GM21723 (cell line): ENCODE measurements around the gene KRTAP10-3.
"Not testable (repeated sequence)": the region's sequence is repeated elsewhere in the genome, so short reads cannot be mapped to it uniquely, and the experiment has no call there.

Experiments used
- ATAC-seq: cut with Tn5 transposase; IDR thresholded peaks from one replicate; pipeline ENCODE4 v1.9.1; 2021; ENCODE audit warnings: mild to moderate bottlenecking, moderate library complexity; ENCODE audit not compliant: unreplicated experiment

The KRTAP10-3 gene

DNA sequence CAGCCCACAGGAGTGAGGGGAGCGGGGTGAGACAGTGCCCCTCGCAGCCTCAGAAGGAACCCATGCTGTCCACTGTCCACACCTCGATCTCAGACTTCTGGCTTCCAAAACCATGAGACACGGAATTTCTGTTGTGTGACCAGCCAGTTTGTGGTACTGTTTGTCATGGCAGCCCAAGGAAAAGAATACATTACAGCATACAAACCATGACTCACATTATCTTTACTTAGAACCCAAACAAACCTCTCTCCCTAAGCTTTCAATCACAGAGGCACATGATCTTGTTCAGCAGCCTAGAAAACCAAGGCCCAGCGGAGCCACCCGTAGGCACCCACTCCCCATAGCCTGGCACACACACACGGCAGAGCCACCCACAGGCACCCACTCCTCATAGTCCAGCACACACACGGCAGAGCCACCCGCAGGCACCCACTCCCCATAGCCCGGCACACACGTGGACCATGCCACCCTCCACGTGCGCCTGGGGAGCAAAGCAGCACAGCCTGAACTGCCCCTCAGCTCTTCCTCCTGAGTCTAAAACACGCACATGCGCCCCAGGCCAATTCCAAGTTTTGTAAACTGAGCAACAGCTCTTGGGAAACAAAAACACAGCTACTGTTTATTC lies 14.5 kb upstream of the KRTAP10-3 start:
- no peak for ATAC-seq

DNA sequence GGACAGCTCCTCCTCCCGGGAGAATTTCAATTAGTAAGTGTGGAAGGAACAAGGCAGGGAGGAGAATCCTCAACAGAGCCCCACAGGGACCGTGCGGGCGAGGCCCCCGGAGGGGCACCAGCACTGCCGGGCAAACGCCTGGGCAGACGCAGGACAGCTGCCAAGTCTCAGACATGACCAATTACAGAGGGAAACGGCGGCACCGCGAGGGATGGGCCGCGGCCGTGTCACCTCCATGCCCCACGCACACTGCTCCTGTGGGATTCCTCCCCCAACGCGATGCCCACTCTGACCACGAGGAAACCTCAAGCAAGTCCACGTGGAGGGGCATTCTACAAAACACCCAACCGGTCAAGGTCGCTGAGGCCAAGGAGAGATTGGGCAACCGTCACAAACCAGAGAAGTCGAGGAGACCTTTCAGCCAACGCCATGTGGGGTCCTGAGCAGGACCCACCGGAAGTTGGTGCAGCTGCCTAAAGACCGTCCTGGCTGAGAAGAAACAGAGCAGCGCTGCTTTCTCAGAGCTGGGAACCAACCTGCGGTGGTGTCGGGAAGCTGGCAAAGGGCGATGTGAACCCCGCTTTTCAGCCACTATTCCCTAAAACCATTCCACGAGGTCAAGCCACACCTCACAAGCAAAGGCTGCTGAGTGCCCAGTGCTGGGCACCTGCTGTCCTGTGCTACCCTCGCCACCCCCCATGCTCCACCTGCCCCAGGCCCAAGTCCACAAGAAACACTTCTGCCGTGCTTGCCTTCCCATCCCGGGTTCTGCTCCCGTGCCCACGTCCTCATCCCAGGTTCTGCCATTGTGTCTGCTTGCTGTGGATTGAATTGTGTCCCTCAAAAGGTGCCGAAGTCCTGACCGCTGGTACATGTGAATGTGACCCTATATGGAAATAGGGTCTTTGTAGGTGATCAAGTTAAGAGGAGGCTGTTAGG lies 13.5 kb upstream of the KRTAP10-3 start:
- no peak for ATAC-seq

DNA sequence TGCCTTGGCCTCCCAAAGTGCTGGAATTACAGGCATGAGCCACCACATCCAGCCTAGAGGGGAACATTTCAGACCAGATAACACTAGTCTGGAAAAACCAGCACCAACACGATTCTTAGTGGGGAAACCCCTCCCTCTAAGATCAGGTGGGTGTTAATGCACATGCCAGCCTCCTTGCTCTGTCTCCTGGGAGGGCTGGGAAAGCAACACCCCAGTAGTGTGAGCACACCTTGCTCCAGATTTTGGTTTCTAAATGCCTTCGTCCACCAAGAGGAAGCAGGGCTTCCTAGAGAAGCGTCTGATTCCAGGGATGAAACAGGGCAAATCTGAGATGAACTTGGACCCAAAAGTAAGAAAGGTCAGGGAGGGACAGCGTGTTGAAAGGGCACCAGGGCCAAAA lies 12.7 kb upstream of the KRTAP10-3 start:
- ATAC-seq = no peak

DNA sequence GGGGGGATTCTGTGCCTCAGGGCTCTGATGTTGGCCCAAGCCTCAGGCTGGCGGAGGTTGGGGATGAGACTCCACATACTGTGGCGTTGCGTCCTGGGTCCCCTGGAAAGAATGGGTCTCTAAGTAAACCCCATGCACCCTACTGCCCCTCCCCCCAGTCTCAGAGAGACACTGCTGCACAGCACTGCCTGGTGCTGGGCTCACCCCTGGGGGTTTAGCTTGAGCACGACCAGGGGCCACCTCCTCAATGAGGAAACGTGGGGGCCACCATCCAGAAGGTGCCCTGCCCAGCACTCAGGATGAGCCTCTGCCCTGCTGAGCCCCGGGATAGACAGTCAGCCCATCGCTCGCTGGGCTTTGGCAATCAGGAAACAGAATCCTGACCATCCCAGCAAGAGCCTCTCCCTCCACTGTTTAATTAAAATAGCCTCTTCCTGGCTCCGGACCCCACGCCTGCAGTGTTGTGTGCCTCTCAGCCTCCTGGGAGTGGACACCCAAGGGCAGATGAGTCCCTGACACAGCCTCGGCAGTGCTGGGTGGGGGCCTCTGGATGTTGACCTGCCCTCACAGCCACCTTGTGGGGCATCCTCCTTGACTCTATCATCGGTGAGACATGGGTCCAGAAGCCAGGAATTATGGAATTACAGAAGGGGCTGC lies 11.4 kb upstream of the KRTAP10-3 start:
- ATAC-seq = no peak

DNA sequence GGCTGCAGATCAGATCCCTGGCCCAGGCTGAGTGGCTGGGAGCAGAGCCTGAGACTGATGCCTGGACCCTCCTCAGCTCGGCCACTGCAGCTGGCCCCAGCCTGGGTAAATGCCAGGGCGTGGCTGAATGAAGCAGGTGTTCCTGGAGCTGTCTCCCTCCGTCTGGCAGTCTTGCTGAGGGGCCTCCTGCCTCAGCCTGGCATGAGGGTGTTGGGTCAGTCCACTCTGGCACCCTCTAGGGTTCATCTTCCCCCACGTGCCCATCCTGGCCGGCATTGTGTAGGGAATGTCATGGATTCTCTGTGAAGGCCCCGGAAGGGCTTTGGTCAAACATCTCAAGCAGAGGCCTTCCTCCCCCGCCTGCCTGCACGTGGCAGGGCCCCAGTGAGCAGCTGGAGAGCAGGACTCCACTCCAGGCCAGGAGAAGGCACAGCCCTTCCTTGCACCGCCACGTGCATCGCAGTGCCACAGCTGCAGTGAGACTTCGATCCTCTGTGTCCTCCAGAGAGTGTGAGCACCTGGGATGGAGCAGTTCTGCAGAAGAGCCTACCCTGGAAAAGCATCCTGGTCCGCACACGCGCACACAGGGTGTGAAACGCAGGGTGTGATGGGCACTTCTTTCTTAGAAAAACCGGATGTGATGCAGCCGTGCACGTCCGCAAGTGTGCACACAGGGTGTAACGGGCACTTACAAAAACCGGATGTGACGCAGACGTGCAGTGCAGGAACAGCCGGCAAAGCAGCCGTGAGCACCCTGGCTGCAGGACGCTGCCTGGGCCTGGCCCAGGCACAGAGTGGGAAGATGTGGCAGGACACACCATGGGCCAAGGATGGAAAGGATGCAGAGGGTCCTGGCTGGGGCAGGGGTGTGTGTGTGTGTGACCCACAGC lies 10.3 kb upstream of the KRTAP10-3 start:
- no peak for ATAC-seq

DNA sequence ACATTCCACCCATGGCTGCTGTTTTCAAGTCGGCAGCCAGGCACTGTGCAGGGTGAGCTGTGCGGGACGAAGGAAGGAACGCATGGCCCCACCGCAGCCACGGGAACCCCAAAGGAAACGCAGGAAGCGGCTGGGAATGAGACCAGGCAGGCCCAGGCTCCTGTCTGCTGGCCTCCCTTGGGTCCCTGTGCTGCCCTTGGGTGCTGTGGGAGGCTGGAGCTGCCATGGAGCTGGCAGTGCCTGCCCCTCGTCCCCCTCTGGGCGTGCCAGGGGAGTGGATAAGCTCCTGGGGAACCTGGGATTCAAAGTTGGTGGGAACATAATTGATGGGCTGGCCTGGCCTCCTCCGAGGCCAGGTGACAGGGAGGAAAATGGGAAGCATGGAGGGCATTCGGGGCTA lies 9.7 kb upstream of the KRTAP10-3 start:
- no peak for ATAC-seq

DNA sequence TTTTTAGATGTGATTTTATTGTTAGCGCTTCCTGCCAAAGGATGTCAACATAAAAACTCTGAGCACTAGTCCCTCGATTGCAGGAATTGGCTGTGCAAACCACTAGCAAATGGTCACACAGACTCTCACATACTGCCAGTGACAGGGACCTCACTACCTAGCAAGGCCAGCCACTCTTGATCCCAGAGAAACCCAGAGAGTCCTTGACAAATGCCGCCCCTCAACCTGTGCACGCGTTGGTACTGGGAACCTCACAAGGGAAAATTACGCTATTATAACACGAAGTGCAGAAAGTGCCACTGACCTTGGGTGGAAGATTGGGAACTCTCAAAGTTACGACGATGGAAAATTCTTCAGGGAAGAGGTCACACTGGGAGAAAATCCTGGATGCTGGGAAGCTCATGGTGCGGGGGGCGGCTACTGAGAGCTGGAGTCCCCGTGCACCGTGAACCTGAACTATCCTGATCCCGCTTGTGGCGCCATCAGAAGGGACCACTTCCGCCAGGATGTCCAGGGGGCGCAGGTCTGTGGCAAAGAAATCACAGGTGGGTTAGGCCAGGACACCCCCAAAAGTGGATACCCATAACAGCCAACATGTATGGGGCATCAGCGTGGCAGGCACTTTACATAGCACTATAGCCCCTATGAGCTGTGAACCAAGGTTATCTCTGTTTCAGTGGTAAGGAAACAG lies 9.0 kb upstream of the KRTAP10-3 start:
- ATAC-seq = no peak

DNA sequence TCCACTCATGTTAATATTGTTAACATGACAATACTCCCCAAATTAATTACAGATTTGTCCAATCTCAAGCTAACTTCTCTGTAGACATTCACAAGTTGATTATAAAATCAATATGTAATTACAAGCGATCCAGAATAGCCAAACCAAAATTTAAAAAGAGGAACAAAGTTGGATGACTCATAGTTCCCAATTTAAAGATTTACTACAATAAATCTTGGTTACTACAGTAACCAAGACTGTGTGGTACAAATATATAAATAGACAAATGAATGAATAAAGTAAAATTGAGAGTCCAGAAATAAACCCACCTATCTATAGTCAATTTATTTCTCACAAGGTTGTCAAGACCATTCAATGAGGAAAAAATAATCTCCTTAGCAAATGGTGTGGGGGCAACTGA lies 7.8 kb upstream of the KRTAP10-3 start:
- ATAC-seq = no peak

DNA sequence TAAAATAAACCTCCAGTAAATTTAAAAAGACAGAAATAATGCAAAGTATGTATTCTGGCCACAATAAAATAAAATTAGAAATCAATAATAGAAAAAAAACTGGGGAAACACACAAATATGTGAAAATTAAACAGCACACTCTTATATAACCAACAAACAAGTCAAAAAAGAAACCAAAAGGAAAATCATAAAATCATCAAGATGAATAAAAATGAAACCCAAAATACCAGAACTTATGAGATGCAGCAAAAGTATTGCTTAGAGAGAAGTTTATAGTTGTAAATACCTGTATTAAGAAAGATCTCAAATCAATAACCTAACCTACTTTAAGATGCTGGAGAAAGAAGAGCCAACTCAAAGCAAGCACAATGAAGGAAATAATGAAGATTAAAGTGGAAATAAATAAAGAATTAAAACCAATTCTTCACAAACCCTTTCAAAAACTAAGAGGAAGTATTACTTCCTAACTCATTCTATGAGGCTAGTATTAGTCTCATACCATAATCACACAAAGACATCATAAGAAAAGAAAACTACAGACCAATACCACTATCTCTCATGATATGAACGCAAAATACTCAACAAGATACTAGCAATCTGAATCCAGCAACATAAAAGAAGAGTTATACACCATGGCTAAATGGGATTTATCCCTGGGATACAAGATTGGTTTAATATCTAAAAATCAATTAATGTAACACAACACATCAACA lies 6.4 kb upstream of the KRTAP10-3 start:
- no peak for ATAC-seq

DNA sequence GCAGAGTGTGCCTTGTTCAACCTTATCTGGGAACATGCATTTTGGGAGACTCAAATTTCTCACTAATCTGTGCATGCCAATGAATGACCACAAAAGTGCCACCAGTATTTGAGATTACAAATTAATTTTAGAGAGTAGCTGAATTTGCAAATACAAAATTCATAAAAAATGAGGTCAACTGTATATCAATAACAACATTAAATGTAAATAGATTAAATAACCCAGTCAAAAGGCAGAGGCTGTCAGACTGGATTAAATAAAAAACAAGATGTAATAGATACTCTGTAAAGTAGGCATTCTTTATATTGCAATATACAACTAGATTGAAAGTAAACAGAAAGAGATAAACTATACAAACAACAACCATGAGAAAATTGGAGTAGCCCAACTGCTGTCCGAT lies 5.5 kb upstream of the KRTAP10-3 start:
- ATAC-seq = no peak

DNA sequence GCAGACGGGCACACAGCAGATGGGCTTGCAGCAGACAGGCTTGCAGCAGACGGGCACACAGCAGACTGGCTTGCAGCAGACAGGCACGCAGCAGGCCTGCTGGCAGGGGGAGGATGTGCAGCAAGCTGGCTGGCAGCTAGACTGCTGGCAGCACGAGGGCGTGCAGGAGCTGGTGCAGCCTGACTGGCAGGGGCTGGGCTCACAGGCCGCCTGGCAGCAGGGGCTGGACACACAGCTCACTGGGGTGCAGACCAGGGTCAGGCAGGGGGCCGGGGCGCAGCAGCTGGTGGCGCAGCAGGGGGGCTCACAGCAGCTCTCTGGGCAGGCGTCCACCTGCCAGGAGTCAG lies 293 bp downstream of the KRTAP10-3 start:
- ATAC-seq = not testable (repeated sequence)

DNA sequence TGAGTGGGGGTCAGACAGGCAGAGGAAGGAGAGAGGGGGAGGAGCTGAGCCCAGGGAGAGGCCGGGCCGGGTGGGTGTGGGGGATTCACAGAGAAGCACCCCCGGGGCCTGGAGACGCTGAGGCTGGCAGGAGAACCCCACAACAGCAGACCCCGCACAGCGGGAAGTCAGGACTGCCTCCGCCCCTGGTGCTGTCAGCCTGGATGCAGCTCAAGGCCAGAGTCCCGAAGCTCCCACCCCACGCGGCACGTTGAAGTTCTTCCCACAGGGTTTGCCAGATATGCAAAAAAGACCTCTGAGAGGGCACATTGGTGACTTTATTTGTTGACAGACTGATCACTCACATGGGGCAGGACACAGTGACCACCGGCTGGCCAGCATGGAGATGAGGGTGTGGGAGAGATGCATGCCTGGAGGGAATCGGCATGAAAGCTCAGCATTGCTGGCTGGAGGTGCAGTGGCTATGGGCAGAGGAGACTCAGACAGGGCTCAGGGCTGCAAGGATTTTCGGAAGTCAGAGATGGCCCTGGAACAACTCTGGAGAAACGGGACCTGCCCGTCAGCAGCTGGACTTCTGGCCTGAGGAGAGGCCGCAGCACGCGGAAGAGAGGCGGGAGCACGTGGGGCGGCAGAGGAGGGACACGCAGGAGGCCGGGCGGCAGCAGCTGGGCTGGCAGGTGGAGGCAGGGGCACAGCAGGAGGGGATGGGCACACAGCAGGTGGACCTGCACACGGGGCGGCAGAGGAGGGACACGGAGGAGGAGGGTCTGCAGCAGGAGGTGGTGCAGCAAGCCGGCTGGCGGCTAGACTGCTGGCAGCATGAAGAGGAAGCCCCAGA lies 885 bp downstream of the KRTAP10-3 start:
- ATAC-seq = no peak

DNA sequence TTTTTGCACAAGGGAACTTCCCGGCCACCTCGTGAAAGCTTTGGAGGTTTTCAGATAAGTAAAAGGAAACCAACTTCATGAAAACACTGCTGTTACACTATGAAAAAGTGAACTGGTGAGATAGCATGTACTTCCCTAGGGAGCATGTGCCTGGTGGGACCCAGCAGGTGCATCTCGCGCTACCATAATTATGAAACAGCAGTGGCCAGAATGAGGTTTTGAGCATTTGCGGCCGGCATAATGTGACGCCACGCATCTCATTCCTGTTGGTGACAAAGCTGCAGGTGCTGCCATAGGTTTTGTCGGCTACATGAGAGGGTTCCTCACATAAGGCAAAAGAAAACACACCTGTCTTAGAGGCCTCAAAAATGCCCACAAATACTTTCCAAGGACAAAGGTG lies 1.7 kb downstream of the KRTAP10-3 start:
- no peak for ATAC-seq

DNA sequence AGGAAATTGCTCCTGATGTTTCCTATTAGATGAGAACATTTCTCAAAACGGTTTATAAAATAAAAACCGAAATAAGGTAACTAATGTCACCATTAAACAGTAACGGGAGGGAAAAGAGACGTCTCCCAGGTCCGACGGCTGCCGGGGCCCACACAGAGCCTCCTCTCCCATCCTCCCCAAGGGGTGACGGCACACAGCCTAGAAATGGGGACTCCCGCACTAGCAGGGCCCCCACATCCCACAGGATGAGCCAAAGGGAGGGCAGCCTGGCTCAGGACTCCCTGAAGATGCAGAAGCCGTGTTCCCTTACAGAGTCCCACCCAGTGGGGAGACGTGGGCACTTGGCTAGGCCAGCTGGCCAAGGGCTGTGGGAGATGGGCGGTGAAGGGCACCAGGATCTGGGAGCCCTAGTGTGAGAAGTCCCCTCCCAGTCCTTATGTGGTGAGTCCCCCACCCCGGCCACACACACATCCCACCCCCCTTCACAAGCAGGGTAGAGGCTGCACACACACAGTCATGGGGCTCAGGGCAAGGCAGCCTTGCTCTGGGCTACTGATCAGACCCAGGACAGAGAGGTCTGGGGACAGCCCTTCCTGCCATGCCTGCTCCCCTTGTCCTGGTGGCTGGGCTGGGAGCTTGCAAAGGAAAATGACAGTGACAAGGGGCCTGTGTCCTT lies 3.3 kb downstream of the KRTAP10-3 start:
- ATAC-seq = no peak

DNA sequence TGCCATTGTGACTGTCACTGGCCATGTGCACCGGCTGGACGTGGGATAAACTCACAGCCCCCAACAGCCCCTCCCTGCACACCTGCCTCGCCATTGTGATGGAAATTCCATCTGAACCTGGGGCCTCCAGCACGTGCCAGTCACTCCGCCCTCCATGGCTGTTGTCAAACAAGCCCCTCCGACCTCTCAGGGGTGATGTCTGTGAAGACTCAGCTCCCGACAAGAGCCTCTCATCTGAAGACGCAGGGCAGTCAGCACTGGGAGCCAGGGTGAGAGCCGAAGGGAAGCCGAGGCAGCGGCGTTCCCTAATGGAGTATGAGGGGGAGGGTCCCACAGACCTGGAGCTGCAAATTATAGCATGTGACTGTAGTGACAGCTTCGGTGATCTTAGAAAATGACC lies 5.9 kb downstream of the KRTAP10-3 start:
- ATAC-seq = no peak

DNA sequence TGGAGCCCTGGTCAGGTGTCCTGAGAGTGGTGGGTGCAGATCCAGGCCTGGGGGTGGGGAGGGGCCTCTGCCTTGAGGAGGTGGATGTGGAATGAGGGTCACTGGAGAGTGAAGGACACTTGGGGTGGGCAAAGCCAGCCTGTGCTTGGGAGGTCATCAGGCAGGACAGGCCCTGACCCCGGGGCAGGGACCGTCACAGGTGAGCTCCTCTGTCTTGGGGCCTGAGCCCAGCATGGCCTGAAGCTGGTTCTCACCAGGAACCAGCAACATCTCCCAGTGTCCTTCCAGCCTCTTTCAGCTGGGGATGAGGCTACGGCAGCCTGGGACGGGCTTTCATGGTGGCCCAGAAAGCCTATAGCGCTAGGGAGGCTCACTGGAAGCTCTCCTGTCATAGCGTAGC lies 6.5 kb downstream of the KRTAP10-3 start:
- no peak for ATAC-seq

DNA sequence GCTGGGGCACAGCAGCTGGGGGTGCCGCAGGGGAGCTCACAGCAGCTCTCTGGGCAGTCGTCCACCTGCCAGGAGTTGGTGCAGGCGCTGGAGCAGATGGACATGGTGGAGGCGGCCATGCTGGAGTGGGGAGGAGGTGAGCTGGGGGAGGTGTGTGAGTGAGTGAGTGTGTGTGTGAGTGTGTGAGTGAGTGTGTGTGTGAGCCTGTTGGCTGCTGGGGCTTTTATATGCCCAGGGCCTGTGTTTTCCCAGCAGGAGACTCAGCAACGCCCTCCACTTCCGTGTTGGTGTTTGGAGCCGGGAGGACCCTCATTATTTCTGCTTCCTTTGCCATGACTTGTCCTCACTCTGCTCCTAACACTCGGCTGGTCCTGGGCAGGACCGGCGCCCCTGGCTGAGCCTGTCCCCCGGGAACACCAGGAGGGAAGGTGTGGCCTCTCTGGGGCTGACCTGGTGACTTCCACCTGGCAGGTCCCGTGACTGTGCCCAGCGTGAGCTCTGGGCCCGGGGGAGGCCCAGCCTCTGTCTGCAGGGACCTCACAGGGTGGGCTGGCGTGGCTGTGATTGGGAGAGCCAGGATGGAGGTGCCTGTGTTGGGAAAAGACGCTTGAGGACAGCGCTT lies 7.1 kb downstream of the KRTAP10-3 start, which contains the start of gene KRTAP10-2:
Gene KRTAP10-2 (minus strand): TSS at position 166 of the 622 bp plus-strand sequence. CDS start 47 bp downstream, at position 119.
- no peak for ATAC-seq

DNA sequence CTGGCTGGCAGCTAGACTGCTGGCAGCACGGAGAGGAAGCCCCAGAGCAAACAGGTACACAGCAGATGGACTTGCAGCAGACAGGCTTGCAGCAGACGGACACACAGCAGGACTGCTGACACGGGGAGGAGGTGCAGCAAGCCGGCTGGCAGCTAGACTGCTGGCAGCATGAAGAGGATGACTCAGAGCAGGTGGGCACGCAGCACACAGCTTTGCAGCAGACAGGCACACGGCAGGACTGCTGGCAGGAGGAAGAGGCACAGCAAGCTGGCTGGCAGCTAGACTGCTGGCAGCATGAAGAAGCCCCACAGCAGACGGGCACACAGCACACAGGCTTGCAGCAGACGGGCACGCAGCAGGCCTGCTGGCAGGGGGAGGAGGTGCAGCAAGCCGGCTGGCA lies 7.8 kb downstream of the KRTAP10-3 start:
- ATAC-seq = no peak
